ENCODE data around the gene STARD3NL.

STARD3NL gene

GRCh38 chr7:38185395-38186307 is 7.6 kb downstream of the STARD3NL start:
- DNase-seq, result no peak

GRCh38 chr7:38186593-38187314 is 8.7 kb downstream of the STARD3NL start:
- no peak for DNase-seq

- no peak for DNase-seq
Observed at GRCh38 chr7:38187794-38188440, 9.9 kb downstream of the STARD3NL start.

- no peak for DNase-seq
Observed at GRCh38 chr7:38189231-38189938, 11.3 kb downstream of the STARD3NL start.

GRCh38 chr7:38190011-38190410 is 12.0 kb downstream of the STARD3NL start:
- no peak for DNase-seq

DNA sequence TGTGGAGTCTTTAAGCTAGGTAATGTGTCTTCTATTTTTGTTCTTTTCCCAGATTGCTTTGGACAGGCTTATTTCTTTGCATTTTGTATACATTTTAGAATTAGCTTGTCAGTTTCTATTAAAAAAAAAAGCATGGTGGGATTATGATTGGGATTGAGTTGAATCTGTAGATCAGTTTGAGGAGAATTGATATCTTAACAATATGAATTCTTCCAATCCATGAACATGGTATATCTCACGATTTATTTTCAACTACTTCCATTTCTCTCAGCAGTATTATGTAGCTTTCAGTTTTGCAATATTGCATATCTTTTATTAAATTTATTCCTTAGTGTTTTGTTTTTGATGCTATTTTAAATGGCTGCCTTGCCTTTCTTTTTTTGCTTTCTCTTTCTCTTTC is 13.7 kb downstream of the STARD3NL start:
- no peak for DNase-seq

DNA sequence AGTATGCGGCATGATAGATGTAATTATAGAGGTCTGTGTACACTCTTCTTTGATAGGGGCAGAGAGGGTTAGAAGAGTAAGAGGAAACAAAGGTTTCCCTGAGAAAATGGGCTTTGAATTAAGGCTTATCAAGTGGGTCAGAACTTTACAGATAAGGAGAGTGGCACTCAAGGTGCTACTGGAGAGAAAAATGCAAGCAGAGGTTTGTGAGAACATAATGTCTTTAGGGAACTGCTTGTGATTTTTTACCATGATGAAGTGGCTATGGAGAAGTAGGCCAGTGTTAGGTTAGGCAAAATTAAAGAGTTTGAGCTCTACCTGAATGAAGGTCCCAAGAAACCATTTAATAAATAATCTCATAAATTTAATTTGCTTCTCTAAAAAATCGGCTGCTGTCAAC is 14.3 kb downstream of the STARD3NL start:
- DNase-seq, result no peak

GRCh38 chr7:38195804-38196595 is 18.0 kb downstream of the STARD3NL start:
- no peak for DNase-seq

- no peak for DNase-seq
Observed at GRCh38 chr7:38198366-38198765, 20.3 kb downstream of the STARD3NL start.

GRCh38 chr7:38199154-38199553 is 21.1 kb downstream of the STARD3NL start:
- DNase-seq, result no peak

GRCh38 chr7:38199782-38200181 is 21.7 kb downstream of the STARD3NL start:
- no peak for DNase-seq

GRCh38 chr7:38206071-38206470 is 28.0 kb downstream of the STARD3NL start:
- no peak for DNase-seq

DNA sequence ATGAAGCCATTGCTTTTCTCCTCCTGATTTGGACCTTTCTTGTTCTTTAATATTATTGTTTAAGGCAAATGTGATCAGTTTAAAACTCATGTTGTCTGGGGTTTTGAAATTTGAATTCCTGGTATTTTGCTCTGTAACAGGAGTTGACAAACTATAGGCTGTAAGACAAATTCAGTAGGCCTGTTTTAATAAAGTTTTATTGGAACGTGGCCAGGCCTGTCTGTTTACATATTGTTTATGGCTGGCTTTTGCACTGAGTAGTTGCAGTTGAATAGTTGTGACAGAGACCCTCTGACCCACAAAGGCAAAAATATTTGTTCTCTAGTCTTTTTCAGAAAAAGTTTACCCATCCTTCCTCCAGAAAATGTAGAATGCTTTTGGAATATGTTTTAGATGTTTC is 29.8 kb downstream of the STARD3NL start:
- DNase-seq, result no peak

DNA sequence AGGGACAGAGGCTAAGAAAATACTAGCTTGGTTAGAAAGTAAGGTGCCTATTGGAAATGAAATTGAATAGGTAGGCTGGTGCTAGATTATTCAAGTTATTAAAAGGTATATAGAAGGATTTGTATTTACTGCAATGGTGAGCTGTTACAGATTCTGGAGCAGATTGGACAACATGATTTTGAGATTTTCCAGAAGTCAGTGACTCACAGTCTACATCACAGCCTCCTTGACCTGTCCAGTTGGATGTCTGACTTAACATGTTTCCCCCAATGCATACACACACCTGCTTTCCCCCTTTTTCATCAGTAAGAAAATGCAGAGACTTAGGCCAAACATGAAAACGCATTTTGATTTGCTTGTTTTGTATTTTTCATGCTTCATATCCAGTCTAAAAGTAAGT is 33.4 kb downstream of the STARD3NL start:
- DNase-seq, result no peak

- no peak for DNase-seq
Observed at GRCh38 chr7:38211940-38212339, 33.9 kb downstream of the STARD3NL start.

DNA sequence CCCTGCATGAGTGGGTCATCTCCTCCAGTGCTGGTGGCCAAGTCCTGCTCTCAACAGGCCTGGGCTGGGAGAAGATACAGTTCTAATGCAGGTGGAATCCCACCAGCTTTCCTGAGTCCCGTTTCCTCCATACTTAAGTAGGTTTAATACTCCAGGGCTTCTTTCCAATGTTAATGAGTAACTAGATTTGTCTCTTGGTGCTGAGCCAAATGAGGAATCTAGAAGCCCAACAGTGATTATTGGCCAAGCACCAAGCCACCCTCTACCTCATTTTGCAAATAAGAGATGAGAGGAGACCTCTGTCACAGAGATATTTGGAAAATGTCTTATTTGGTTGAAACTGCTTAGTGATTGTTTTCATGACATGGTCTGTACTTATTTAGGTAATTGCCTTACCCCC is 37.1 kb downstream of the STARD3NL start:
- no peak for DNase-seq

GRCh38 chr7:38215735-38216670 is 38.0 kb downstream of the STARD3NL start:
- peak; percentile 78 for DNase-seq

- no peak for DNase-seq
Observed at GRCh38 chr7:38217672-38218071, 39.6 kb downstream of the STARD3NL start.

- DNase-seq, result no peak
Observed at GRCh38 chr7:38220452-38220851, 42.4 kb downstream of the STARD3NL start.

DNA sequence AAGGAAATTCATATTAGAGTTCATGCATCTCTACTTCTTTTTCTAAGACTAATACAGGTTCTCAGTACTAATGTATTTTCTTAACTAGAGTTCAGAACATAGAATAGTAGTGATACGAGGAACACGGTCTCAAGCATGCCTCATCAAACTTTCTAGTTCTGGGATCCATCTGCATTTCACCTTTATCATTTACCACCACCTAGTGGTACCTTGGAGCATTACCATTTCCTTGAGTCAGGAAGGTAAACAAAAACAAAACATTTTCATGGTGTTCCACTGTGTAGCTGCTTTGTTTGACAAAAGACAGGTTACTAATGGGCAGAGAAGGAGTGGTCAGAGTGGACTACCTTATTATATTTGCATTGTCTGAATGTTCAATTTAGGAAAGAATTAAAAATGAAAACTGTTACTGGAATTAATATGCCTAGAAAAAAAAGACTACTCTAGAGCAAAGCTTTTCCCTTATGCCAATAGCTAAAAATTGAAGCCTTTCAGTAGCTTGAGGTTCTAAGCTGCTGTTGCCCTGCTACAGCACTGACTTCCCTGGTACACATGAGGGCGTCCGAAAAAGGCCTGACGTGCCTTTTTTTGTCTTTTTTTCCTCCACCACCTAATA is 44.5 kb downstream of the STARD3NL start:
- peak; percentile 53 for DNase-seq

DNA sequence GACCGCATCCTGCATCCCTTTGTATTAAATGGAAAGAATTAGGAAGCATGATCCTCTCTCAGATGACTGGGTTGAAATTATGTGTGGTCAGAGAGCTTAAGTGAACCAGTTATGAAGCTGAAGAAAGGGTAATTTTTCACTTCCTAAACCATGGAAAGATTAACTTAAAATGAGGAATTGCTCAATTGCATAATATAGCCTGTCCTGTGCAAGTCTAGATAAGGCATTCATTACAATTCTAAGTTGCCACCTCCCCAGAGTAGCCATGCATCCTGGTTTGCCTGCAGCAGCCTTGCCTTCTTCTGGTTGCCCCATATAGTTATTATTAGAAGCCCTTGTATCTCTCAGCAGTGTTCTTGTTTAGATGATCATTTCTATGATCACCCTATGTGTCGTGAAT is 45.3 kb downstream of the STARD3NL start:
- DNase-seq, result no peak

All from GDM1 (cell line).